ENCODE results near the gene AHNAK2.
"Not testable (repeated sequence)": the region's sequence is repeated elsewhere in the genome, so short reads cannot be mapped to it uniquely, and the experiment has no call there.

The AHNAK2 gene

GRCh38 chr14:104977681-104978653, at the start of gene AHNAK2:
TSS of gene AHNAK2 (minus strand) at chr14:104978374. CDS start at chr14:104978237, 137 bp downstream.
- DNase-seq (ENCODE audit: low spot score) = no peak

- not testable (repeated sequence) for DNase-seq (ENCODE audit: low spot score)
Observed at GRCh38 chr14:105027718-105028117, 49.5 kb upstream of the AHNAK2 start.

- no peak for DNase-seq (ENCODE audit: low spot score)
Observed at GRCh38 chr14:105026802-105027563, 48.8 kb upstream of the AHNAK2 start.

DNA sequence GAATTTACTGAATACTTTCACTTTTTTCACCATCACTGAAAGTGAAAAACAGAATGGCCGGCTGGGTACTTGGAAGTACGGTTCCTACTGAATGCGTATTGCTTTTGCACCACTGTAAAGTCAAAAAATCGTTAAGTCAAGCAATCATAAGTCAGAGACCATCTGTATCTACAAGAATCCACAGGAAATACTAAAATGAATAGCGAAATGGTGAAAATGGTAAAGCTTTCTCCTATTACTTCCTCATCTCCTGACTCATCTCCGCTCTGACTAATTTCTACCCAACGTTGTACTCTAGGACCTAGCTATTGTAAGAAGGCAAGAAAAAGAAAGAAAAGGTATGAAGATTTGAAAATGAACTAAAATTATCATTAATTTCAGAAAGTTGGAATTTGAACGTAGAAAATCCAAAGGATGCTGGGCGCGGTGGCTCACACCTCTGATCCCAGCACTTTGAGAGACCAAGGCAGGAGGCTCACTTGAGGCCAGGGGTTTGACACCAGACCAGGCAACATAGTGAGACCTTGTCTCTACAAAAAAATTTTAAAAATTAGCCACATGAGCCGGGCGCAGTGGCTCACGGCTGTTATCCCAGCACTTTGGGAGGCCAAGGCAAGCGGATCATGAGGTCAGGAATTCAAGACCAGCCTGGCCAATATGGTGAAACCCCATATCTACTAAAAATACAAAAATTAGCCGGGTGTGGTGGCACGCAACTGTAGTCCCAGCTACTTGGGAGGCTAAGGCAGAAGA, 48.0 kb upstream of the AHNAK2 start:
- no peak for DNase-seq (ENCODE audit: low spot score)

- no peak for DNase-seq (ENCODE audit: low spot score)
Observed at GRCh38 chr14:105025429-105025828, 47.3 kb upstream of the AHNAK2 start.

DNA sequence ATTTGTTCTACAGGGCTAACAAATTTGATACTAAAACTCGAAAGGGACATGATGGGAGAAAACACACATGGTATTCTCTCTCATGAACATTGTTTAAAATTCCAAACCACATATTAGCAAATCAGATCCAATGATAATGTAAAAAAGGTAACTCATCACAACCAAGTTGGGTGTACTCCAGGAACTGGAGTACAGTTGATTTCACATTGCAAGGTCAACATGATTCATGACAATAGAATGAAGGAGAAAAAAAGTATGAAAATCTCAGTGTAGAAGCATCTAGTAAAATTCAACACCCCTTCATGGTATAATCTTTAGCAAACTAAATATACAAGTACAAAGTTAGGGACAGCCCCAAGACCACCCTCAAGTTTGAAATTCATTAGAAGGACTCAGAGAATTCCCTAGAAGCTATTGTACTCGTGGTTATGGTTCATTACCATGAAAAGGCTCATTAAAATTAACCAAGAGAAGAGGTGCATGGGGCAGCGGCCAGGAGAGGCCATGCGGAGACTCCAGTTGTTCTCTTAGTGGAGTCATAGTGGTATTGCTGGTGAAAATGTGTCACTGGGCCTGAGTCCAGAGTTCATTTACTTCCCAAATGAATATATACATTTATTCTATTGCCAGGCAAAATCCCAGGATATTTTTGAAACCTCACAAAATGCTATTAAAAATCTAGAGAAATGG, 45.8 kb upstream of the AHNAK2 start:
- no peak for DNase-seq (ENCODE audit: low spot score)

DNA sequence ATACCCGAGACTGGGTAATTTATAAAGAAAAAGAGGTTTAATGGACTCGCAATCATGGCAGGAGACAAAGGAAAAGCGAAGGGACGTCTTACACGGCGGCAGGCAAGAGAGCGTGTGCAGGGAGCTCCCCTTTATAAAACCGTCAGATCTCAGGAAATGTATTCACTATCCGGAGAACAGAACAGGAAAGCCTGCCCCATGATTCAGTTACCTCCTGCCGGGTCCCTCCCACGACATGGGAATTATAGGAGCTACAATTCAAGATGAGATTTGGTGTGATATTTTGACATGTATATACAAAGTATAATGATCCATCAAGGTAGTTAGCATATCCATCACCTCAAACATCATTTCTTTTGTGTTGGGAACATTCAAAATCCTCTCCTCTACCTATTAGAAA, 45.0 kb upstream of the AHNAK2 start:
- DNase-seq (ENCODE audit: low spot score) = no peak

GRCh38 chr14:105022276-105022670, 44.1 kb upstream of the AHNAK2 start:
- no peak for DNase-seq (ENCODE audit: low spot score)

DNA sequence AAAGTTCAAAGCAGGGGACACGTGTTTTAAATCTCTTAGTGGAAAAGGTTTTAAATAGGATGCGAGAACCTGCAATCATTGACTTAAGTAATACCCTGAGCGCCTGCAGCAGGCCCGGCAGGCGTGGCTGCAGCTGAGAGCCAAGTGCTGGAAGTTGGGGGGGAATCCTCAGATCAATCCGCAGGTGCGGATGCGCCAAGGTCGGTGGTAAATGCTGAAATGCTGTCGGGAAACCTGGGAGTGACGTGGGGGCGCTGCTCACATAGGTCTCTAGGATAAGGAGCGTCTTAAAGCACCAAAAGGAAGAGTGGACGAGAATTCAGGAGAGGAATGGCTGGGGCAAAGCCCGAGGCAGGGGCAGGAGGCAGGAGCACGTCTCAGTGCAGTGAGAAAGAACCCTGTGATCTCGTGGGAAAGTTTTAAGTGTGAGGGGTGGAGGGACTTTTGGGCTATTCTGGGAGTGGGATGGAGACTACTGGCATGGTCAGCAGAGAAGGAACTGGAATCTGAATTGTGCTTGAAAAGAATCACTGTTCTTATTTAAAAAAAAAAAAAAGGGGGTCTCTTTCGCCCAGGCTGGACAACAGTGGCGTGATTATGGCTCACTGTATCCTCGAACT, 43.6 kb upstream of the AHNAK2 start:
- no peak for DNase-seq (ENCODE audit: low spot score)

DNA sequence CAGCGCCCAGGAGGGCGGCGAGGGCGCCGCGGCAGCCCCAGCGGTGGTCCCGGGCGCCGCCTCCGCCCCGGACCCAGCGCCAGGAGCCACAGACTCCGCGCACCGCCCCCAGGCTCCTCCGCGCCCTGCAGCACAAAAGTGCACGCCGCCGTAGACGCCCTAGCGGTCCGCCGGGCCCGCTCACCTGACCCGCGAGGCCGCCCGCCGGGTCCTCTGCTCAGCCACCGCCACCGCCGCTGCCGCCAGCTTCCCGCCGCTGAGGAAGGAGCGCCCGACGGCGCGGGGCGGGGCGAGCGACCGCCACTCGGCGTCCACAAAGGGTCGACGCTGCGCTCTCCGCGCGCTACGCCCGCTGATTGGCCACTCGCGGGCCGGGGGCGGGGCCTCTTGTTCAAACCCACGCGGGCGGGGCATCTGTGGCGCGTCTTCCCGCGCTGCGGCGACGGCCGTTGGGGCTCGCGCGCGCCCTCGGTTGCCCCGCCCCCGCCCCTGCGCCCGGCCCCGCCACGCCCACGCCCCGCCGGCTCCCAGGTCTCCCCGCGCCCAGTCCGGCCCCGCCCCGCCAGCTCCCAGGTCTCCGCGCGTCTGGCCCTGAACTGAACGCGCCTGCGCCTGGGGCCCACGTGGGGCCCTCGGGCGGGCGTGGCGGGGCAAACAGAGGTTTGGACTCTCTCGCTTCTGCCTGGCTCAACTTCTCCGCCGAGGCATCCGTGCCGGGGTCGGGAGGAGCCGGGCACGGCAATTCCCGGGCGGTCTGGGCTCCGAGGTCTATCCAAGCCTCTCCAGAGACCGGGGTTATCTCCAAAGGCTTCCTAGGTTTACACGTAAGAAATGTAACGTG, 42.9 kb upstream of the AHNAK2 start, which contains the start of gene CDCA4:
Gene CDCA4, minus strand, starts transcription at position 269 of the 841 bp plus-strand sequence. CDS start 9,154 bp downstream, outside the sequence.
- peak; percentile 95 for DNase-seq (ENCODE audit: low spot score)

- no peak for DNase-seq (ENCODE audit: low spot score)
Observed at GRCh38 chr14:105019861-105020814, 42.0 kb upstream of the AHNAK2 start.

DNA sequence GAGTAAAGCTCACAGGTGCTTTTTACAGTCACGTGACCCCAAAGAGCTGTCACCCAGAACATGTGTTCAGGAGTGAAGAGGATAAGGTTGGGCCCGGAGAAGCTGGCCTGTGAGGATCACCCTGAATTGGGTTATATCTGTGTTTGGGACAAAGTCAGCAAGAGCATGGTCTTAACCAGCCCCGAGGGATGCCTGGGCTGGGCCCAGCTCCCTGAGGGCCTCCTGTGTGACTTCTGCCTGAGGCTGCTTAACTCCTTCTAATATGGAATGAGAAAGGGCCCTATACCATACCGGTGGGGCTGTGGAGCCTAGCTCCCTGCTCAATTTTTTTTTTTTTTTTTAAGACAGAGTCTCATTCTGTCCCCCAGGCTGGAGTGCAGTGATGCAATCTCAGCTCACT, 40.2 kb upstream of the AHNAK2 start:
- no peak for DNase-seq (ENCODE audit: low spot score)

DNA sequence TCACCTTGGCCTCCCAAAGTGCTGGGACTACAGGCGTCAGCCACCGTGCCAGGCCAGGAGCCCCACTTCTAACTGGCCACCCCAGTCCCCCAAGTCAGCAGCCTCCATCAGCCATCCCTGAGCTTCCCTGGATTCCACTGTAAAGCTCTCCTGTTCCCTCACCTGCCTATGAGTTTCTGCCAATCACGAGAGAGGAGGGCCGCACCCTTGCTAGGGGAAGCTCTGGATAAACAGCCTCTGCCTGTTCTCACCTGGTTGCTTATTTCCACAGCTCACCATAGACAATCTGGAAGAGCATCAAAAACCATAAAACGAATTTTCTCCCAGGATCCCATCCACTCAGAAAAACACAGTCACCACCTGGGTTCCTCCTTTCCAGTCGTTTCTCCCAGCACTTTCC, 37.7 kb upstream of the AHNAK2 start:
- no peak for DNase-seq (ENCODE audit: low spot score)

DNA sequence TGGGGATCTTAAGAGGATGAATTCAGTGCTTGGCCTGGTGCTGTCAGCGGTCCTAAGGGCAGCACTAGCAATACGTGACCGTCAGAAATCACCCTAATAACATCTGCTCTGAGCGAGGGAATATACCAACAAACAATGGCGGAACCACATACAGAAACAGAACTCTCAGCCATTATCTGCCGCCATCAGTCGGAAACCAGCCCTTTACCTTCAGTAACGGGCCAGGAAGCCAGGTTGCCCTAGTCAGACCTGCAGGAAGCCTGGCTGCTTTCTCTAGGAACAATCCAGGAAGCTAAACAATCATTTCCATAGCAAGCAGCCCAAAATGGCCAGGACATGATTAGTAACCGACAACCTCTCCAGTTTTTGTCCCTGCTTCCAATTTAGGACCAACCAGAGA, 37.1 kb upstream of the AHNAK2 start:
- DNase-seq (ENCODE audit: low spot score) = no peak

- no peak for DNase-seq (ENCODE audit: low spot score)
Observed at GRCh38 chr14:105014631-105015030, 36.5 kb upstream of the AHNAK2 start.

DNA sequence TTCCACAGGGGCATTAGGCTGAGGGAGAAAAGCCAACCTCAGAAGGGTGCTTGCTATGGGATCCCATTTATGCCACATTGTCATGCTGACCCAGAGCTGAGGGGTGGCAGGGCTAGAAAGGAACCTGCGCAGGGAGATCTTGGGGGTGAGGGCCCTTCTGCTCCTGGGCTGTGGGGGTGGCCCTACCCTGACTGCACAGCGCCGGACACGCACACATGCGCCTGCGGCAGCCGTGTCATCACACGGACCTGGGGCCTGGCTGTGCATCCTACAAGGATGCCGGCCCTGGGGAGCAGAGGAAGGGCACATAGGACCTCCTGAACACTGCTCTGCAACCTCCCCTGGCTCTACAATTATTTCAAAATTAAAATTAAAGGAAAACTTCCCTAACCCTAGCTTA, 35.9 kb upstream of the AHNAK2 start:
- no peak for DNase-seq (ENCODE audit: low spot score)

DNA sequence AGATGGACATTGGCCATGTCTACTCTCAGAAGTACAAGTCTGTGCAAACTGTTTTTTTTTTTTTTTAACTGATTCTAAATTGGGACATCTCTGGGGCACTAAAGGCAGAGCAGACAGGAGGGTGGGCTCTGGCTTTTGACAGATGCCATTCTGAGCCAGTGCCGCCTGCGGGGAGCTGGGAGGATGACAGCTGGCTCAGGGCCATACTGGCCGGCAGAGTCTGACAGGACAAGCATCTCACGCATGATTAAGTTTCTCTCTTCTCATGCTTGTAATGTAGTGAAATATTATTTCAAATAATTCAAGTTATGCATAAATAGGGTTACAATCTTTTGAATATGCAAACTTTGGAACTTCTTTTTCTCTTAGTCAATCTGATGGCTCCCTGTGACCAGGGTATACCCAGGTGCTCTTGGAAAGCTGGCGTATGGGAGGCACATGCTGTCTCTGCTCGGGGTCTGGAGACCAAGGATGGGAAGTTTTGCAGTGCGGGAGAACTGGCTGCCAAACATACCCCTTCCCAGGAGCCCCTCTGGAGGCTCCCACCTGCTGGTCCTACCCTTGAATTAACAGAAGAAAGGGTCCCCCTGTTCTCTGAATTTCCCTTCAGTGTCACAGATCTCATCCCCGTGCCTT, 35.1 kb upstream of the AHNAK2 start:
- DNase-seq (ENCODE audit: low spot score) = no peak

GRCh38 chr14:105012171-105012985, 34.2 kb upstream of the AHNAK2 start:
- no peak for DNase-seq (ENCODE audit: low spot score)
